ENCODE measurements around the gene URAD. TPM values are rescaled to one million over a fixed set of nuclear protein-coding genes. Genes with fewer than 3 reads are reported as not detected.

Gene URAD, protein sequence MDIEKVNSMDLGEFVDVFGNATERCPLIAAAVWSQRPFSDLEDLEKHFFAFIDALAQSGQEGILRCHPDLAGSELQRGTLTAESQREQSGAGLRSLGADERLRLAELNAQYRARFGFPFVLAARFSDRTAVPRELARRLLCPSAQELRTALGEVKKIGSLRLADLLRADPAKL
- total RNA-seq, result not detected

DNA sequence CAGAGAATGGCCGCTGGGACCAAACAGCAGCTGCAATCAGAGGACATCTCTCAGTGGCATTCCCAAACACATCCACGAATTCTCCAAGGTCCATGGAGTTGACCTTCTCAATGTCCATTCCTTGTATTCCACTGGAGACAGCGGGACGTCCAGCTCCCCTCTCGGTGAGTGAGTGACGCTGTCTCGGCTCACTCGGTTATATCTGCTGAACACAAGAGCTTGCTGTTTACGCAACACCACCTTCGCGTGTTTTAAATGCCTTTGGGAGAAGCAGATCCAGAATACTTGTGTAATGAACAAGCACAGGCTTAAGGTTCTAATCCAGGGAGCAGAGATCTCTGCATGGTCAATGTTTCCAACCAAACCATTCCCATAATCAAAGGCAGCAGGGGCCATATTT, at the start of gene URAD:
URAD (minus strand) TSS at position 174 of the 400 bp plus-strand sequence; CDS start at position 118, 56 bp downstream.

DNA sequence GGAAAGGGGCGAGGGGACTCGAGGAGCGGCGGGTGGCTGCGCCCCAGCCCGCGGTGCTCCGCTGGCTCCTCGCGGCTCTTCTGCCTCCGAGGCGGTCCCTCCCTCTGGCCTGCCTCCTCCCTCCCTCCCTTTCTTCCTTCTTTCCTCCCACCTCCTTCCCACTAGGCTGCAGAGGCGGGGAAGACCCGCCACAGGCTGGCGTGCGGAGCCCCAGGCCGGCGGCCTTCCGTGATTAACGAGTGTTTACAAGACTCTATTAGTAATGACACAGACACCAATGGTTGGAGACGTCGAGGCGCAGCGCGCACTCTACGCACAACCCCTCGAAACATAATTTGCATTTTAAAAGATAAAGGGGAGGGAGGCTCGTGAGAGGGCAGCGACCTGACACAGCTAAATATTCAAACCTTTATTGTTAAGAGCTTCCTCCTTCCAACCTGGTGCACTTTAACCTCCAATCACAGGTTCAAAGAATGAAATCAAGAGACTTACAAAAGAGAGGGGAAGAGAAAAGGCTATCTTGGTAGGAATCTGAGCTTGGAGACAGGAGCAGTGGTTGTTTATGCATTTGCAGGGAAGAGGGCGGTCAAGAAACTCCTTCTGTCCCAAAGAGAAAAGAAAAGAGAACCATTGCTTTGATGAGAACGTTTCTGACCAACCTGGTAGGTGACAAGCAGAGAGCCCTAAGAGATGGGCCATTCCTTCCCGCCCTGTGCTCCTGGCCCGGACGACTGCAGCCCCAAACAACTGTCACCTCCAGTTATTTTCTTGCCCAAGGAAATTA, 19.2 kb downstream of the URAD start, which contains the start of gene CDX2:
CDX2 (minus strand) TSS at position 234 of the 784 bp plus-strand sequence. CDS start 309 bp downstream, outside the sequence.

Other genes with a start within 250 kb of the URAD start
- gene GSX1, start 196.2 kb downstream of the URAD start, total RNA-seq, result not detected
- not detected for gene PDX1, start 68.7 kb downstream of the URAD start, total RNA-seq
- not detected for gene CDX2, start 19.4 kb downstream of the URAD start, total RNA-seq
- 0.60 TPM for gene FLT3, start 111.9 kb upstream of the URAD start, total RNA-seq
- gene PAN3, start 149.9 kb upstream of the URAD start, total RNA-seq, result 73.5 TPM

Data from camera-type eye (tissue), 1 donor.